ENCODE measurements around the gene PCBP3. TPM values are rescaled to one million over a fixed set of nuclear protein-coding genes. Genes with fewer than 3 reads are reported as not detected.

The PCBP3 gene
- total RNA-seq, 1 experiment from 2014 or later: 10.9 TPM

DNA sequence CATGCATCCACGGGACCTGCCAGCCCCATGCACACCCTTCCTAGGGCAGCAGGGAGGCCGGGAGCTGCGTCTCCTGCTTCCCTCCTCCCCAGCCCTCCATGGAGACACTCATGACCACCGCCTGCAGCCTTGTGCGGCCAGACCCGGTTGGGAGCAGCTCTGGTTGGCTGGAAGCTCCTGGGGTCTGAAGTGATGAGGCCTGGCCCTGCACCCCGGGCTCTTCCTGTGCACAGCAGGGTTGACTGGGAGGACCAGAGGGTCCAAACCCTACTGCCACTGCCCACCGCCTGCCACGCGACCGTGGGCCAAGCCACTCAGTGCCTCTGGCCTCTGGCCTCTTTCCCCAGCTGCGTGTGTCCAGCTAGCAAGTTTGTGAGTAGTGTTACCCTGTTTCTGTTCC is 226.9 kb downstream of the PCBP3 start:
- TF ChIP-seq, protein P1, sequence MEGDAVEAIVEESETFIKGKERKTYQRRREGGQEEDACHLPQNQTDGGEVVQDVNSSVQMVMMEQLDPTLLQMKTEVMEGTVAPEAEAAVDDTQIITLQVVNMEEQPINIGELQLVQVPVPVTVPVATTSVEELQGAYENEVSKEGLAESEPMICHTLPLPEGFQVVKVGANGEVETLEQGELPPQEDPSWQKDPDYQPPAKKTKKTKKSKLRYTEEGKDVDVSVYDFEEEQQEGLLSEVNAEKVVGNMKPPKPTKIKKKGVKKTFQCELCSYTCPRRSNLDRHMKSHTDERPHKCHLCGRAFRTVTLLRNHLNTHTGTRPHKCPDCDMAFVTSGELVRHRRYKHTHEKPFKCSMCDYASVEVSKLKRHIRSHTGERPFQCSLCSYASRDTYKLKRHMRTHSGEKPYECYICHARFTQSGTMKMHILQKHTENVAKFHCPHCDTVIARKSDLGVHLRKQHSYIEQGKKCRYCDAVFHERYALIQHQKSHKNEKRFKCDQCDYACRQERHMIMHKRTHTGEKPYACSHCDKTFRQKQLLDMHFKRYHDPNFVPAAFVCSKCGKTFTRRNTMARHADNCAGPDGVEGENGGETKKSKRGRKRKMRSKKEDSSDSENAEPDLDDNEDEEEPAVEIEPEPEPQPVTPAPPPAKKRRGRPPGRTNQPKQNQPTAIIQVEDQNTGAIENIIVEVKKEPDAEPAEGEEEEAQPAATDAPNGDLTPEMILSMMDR (conservative IDR thresholded peaks at IDR 0.05): no peak
- DNase-seq: peak; percentile 22

More for the DNA sequence above, 226.9 kb downstream of the PCBP3 start:
- Histone ChIP-seq H3K4me1 (ENCODE audit: insufficient read depth, low read length) (no peaks in the 10 kb centered on the region), H3K18ac (ENCODE audit: insufficient read length, low read depth, low read length) (no peak overlapping the region), H3K14ac (ENCODE audit: insufficient read depth, low read length) (peak overlapping the region; percentile 38; the same call in 1 of the 2 replicates), H3K9me3 (ENCODE audit: control insufficient read depth, low read depth, low read length) (no peaks in the 10 kb centered on the region), H3T11ph (ENCODE audit: low read length) (no peak overlapping the region), H2BK12ac (ENCODE audit: insufficient read length, low read depth, low read length) (no peak overlapping the region), H3K27me3 (ENCODE audit: insufficient read depth, low read length) (no peaks in the 10 kb centered on the region), H2BK20ac (ENCODE audit: low read depth, low read length, poor library complexity, severe bottlenecking) (no peak overlapping the region), H2AK5ac (ENCODE audit: insufficient read length, low read length) (no peak overlapping the region), H3K4me2 (ENCODE audit: insufficient read depth, insufficient read length, low read length) (no peak overlapping the region), H3K56ac (ENCODE audit: insufficient read length, low read depth, low read length) (no peak overlapping the region), H3K9ac (ENCODE audit: extremely low read depth, insufficient read length, low read length) (no peak overlapping the region), H3K27ac (ENCODE audit: insufficient read length, low read depth, low read length) (no peak overlapping the region), H3K79me1 (ENCODE audit: insufficient read depth, low read depth, low read length, poor library complexity, severe bottlenecking) (no peaks in the 10 kb centered on the region), H3K79me2 (ENCODE audit: insufficient read depth, low read length) (no peaks in the 10 kb centered on the region), H4K5ac (ENCODE audit: insufficient read length, low read depth, low read length) (no peak overlapping the region), H4K20me1 (ENCODE audit: control insufficient read depth, insufficient read depth, insufficient read length) (no peaks in the 10 kb centered on the region), H3K4ac (ENCODE audit: low read depth, low read length) (no peak overlapping the region), H4K91ac (ENCODE audit: insufficient read length, low read depth, low read length) (no peak overlapping the region), H2BK5ac (ENCODE audit: insufficient read length, low read length) (no peak overlapping the region), H2AFZ (ENCODE audit: low read length) (no peak overlapping the region), H2BK120ac (ENCODE audit: low read depth, low read length, poor library complexity, severe bottlenecking) (no peak overlapping the region), H3K23ac (ENCODE audit: insufficient read length, low read depth, low read length) (no peak overlapping the region), H2BK15ac (ENCODE audit: low read depth, low read length) (no peak overlapping the region), H3K23me2 (ENCODE audit: insufficient read length, low read depth, low read length, poor library complexity, severe bottlenecking) (no peaks in the 10 kb centered on the region), H4K8ac (replicated peaks; ENCODE audit: insufficient read length, low read depth, low read length) (no peak overlapping the region)
- Mint-ChIP-seq H3K27ac (no peak overlapping the region), H3K4me3 (no peak overlapping the region), H3K4me1 (no peaks in the 10 kb centered on the region), H3K9me3 (no peaks in the 10 kb centered on the region), H3K27me3 (ENCODE audit: low read depth) (peaks cover 2% of the 10 kb centered on the region), H3K36me3 (ENCODE audit: insufficient read depth in 1 of 3, low read depth in 3 of 3) (no peaks in the 10 kb centered on the region)
- no CpG with 5 or more reads among the region's 12 CpGs for WGBS (ENCODE audit: extremely low coverage, insufficient read length, low lambda C conversion rate)
